H1 (cell line): Measurements from ENCODE around the gene MUC22. TPM values are rescaled to one million over a fixed set of nuclear protein-coding genes. Genes with fewer than 3 reads are reported as not detected.

Experiments
- CBX8 ChIP-seq: fragments of 300-800, 300-1000 bp; sonication (generic); IDR thresholded peaks from 2 replicates; pipeline ENCODE4 v1.7.1; 2016; ENCODE audit warnings: low read depth, low read length, borderline replicate concordance
- CHD1 ChIP-seq: IDR thresholded peaks from 2 replicates; pipeline ENCODE4 v1.6.1; 2012; ENCODE audit warnings: low read depth, low read length, improper control_type of control experiment
- EZH2 ChIP-seq: fragments of 200-600 bp; sonication (generic); IDR thresholded peaks from 2 replicates; pipeline ENCODE4 v1.7.1; 2012; ENCODE audit warnings: low read depth, mild to moderate bottlenecking, moderate library complexity, low read length, inconsistent platforms; ENCODE audit not compliant: severe bottlenecking
- HDAC6 ChIP-seq: IDR thresholded peaks from one replicate; pipeline ENCODE4 v1.7.1; 2012; ENCODE audit warnings: low read depth, mild to moderate bottlenecking, inconsistent platforms, low read length, moderate library complexity
- POU5F1 ChIP-seq: IDR thresholded peaks from 2 replicates; pipeline ENCODE4 v1.6.1; 2011; ENCODE audit warnings: low read depth, mild to moderate bottlenecking, low read length, moderate library complexity
- polyA plus RNA-seq, 7 experiments: library from polyadenylated mRNA; depleted of rRNA in 3 of 7; stranded (reverse) in 5 of 7; unstranded in 2 of 7; fragments of >200 nt in 5 of 7; fragments of 200-250 nt in 2 of 7; gene quantifications; 1 replicate in 5 of 7; 2 replicates in 1 of 7; 4 replicates in 1 of 7; pipeline versions ENCODE4 v1.2.1 to v1.2.3, GENCODE V29; 2011 to 2013; ENCODE audit warnings: missing spikeins in 2 of 7, mixed read lengths in 2 of 7
- total RNA-seq: library from RNA; stranded (reverse); fragmentation: NEBNext Ultra II Directional; extraction: Animal tissue kit (Norgen Biotek cat#: 25700); gene quantifications from 2 replicates; pipeline ENCODE4 v1.2.1, GENCODE V29; 2021
- TF ChIP-seq, protein P1 (sequence below): fragments of 300-600 bp; sonication (generic); IDR thresholded peaks from 2 replicates; pipeline ENCODE4 v1.7.1; 2012; ENCODE audit warnings: low read length, moderate library complexity, mild to moderate bottlenecking, inconsistent platforms; ENCODE audit not compliant: insufficient replicate concordance

MUC22 gene
- total and polyA plus RNA-seq, 2 of the 8 experiments (the other 6 are each of a cell fraction or from before 2014, with no cell fraction given): 0.02 TPM; not detected in 1

DNA sequence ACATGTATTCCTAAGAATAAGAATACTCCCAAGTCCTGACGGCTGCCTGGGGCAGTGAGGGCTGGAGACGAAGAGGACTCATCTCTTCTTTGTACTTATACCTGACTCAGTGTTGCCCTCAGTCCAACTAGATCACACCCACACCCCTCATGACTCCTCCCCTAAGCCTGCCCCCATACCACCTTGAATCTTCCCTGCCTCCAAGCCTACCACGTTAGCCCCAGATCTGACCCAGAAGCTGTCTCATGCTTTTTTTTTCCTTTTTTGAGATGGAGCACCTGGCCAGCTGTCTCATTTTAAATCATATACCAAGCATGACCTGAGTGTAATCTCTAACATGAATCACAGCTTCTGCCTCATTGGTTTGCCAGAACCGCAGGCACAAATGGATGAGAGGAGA lies 45.2 kb downstream of the MUC22 start (continued):
- TF ChIP-seq, protein P1, sequence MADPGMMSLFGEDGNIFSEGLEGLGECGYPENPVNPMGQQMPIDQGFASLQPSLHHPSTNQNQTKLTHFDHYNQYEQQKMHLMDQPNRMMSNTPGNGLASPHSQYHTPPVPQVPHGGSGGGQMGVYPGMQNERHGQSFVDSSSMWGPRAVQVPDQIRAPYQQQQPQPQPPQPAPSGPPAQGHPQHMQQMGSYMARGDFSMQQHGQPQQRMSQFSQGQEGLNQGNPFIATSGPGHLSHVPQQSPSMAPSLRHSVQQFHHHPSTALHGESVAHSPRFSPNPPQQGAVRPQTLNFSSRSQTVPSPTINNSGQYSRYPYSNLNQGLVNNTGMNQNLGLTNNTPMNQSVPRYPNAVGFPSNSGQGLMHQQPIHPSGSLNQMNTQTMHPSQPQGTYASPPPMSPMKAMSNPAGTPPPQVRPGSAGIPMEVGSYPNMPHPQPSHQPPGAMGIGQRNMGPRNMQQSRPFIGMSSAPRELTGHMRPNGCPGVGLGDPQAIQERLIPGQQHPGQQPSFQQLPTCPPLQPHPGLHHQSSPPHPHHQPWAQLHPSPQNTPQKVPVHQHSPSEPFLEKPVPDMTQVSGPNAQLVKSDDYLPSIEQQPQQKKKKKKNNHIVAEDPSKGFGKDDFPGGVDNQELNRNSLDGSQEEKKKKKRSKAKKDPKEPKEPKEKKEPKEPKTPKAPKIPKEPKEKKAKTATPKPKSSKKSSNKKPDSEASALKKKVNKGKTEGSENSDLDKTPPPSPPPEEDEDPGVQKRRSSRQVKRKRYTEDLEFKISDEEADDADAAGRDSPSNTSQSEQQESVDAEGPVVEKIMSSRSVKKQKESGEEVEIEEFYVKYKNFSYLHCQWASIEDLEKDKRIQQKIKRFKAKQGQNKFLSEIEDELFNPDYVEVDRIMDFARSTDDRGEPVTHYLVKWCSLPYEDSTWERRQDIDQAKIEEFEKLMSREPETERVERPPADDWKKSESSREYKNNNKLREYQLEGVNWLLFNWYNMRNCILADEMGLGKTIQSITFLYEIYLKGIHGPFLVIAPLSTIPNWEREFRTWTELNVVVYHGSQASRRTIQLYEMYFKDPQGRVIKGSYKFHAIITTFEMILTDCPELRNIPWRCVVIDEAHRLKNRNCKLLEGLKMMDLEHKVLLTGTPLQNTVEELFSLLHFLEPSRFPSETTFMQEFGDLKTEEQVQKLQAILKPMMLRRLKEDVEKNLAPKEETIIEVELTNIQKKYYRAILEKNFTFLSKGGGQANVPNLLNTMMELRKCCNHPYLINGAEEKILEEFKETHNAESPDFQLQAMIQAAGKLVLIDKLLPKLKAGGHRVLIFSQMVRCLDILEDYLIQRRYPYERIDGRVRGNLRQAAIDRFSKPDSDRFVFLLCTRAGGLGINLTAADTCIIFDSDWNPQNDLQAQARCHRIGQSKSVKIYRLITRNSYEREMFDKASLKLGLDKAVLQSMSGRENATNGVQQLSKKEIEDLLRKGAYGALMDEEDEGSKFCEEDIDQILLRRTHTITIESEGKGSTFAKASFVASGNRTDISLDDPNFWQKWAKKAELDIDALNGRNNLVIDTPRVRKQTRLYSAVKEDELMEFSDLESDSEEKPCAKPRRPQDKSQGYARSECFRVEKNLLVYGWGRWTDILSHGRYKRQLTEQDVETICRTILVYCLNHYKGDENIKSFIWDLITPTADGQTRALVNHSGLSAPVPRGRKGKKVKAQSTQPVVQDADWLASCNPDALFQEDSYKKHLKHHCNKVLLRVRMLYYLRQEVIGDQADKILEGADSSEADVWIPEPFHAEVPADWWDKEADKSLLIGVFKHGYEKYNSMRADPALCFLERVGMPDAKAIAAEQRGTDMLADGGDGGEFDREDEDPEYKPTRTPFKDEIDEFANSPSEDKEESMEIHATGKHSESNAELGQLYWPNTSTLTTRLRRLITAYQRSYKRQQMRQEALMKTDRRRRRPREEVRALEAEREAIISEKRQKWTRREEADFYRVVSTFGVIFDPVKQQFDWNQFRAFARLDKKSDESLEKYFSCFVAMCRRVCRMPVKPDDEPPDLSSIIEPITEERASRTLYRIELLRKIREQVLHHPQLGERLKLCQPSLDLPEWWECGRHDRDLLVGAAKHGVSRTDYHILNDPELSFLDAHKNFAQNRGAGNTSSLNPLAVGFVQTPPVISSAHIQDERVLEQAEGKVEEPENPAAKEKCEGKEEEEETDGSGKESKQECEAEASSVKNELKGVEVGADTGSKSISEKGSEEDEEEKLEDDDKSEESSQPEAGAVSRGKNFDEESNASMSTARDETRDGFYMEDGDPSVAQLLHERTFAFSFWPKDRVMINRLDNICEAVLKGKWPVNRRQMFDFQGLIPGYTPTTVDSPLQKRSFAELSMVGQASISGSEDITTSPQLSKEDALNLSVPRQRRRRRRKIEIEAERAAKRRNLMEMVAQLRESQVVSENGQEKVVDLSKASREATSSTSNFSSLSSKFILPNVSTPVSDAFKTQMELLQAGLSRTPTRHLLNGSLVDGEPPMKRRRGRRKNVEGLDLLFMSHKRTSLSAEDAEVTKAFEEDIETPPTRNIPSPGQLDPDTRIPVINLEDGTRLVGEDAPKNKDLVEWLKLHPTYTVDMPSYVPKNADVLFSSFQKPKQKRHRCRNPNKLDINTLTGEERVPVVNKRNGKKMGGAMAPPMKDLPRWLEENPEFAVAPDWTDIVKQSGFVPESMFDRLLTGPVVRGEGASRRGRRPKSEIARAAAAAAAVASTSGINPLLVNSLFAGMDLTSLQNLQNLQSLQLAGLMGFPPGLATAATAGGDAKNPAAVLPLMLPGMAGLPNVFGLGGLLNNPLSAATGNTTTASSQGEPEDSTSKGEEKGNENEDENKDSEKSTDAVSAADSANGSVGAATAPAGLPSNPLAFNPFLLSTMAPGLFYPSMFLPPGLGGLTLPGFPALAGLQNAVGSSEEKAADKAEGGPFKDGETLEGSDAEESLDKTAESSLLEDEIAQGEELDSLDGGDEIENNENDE: no peak
- TF ChIP-seq CHD1 (no peak), CBX8 (no peak), EZH2 (no peak), HDAC6 (no peak), POU5F1 (no peak)
